Sigmoid colon (tissue), 7 donors: Measurements from ENCODE around the gene SLIT3. TPM values are rescaled to one million over a fixed set of nuclear protein-coding genes. Genes with fewer than 3 reads are reported as not detected.

Source experiments
- DNase-seq: peaks from one replicate; pipeline ENCODE4 v3.0.0-alpha.2; 2019
- H3K27ac ChIP-seq, 4 donors: fragments of 200-600 bp; sonication (generic); one replicate each; pipeline ENCODE4 v1.5.1; 2016 to 2019; ENCODE audit warnings: mild to moderate bottlenecking in 1 of 4
- H3K27me3 ChIP-seq, 3 donors: fragments of 200-600 bp; sonication (generic); one replicate each; pipeline ENCODE4 v1.5.1; 2019; ENCODE audit warnings: mild to moderate bottlenecking in 1 of 3
- H3K36me3 ChIP-seq, 4 donors: fragments of 200-600 bp; sonication (generic); one replicate each; pipeline ENCODE4 v1.5.1; 2016 to 2019
- H3K4me1 ChIP-seq, 4 donors: fragments of 200-600 bp; sonication (generic); one replicate each; pipeline ENCODE4 v1.5.1; 2017 to 2019
- H3K4me3 ChIP-seq, 4 donors: fragments of 200-600 bp; sonication (generic); one replicate each; pipeline ENCODE4 v1.5.1; 2017 to 2019; ENCODE audit warnings: mild to moderate bottlenecking in 2 of 4, moderate library complexity in 1 of 4
- H3K9me3 ChIP-seq, 4 donors: fragments of 200-600 bp in 3 of 4; sonication (generic) in 3 of 4; one replicate each; pipeline versions ENCODE4 v1.5.1 to v1.6.1; 2013 to 2019
- EP300 ChIP-seq, 4 donors: sonication (generic); formaldehyde crosslinking; IDR thresholded peaks; one replicate each; pipeline ENCODE4 v1.6.1; 2017; ENCODE audit warnings: antibody characterized with exemption in 4 of 4
- POLR2A ChIP-seq, 2 donors: fragments of 450-650 bp; IDR thresholded peaks; one replicate each; pipeline ENCODE4 v1.6.1; 2016; ENCODE audit warnings: antibody characterized with exemption in 2 of 2, mild to moderate bottlenecking in 2 of 2, moderate library complexity in 2 of 2
- POLR2AphosphoS5 ChIP-seq, 4 donors: sonication (generic); formaldehyde crosslinking; IDR thresholded peaks; one replicate each; pipeline ENCODE4 v1.6.1; 2017; ENCODE audit warnings: antibody characterized with exemption in 4 of 4
- WGBS, 2 donors: extraction: QIAGEN DNeasy Blood & Tissue Kit; methylation state at CpG; one replicate each; pipeline ENCODE4 v1.1.7; 2013; 5-methylcytosine and 5-hydroxymethylcytosine counted together
- intact Hi-C: fragments of 100-400 bp; cut with DNase I; formaldehyde crosslinking; loops from one replicate; pipeline ENCODE4 v1.15.1; 2023
- polyA plus RNA-seq, 3 donors: library from polyadenylated mRNA; stranded (reverse); fragments of 200-250 nt; gene quantifications; one replicate each; pipeline ENCODE4 v1.2.3, GENCODE V29; 2013
- total RNA-seq, 4 donors: library from RNA; depleted of rRNA; stranded (reverse); fragments of >200 nt; gene quantifications; one replicate each; pipeline ENCODE4 v1.1.0, GENCODE V29; 2016
- TF ChIP-seq, protein P1 (sequence below), 4 experiments: fragments of 450-650 bp in 3 of 4; fragments of 200-600 bp in 1 of 4; IDR thresholded peaks; one replicate each; pipeline ENCODE4 v1.5.1; 2016 to 2019; ENCODE audit warnings: antibody characterized with exemption in 4 of 4, mild to moderate bottlenecking in 3 of 4, moderate library complexity in 2 of 4
- donor health status: healthy with polysubstance abuse.
- donor health status: Bipolar disorder and iron deficiency.
- donor health status: healthy.

SLIT3 gene
- total and polyA plus RNA-seq, 7 donors: 0.23 to 46.3 (median 30.0) TPM

DNA sequence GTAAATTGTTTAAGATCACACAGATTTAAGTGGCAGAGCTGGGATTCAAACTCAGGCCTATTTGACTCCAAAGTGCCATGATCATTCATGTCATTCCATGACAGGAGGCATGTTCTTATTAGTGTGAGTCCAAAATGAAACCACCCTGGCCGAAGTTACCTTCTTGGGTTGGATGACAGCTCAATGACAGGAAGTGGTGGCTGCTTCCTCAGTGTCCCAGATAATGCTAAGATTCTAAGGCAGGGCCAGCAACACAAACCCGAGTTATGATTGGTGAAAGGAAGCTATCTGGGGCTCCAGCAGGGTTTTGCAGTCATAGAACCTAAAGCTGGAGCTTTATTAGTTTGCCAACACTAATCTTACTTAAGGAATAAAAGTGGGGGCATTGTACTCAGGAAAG lies 340.4 kb downstream of the SLIT3 start:
- no peak for DNase-seq
- no peaks in the 10 kb centered on the region for H3K27me3 ChIP-seq
- no peaks in the 10 kb centered on the region for H3K9me3 ChIP-seq
- H3K4me3 ChIP-seq: no peak overlapping the region
- intact Hi-C loops: no loop called here
- no peaks in the 10 kb centered on the region for H3K4me1 ChIP-seq
- 31 to 54% methylated on average over 2 of the region's 2 CpGs for WGBS, 2 donors
- no peaks in the 10 kb centered on the region for H3K36me3 ChIP-seq
- no peak overlapping the region for H3K27ac ChIP-seq
- TF ChIP-seq POLR2AphosphoS5 (IDR thresholded peaks at IDR 0.05) (no peak), EP300 (IDR thresholded peaks at IDR 0.05) (no peak), POLR2A (IDR thresholded peaks at IDR 0.05) (no peak)
- TF ChIP-seq, protein P1, sequence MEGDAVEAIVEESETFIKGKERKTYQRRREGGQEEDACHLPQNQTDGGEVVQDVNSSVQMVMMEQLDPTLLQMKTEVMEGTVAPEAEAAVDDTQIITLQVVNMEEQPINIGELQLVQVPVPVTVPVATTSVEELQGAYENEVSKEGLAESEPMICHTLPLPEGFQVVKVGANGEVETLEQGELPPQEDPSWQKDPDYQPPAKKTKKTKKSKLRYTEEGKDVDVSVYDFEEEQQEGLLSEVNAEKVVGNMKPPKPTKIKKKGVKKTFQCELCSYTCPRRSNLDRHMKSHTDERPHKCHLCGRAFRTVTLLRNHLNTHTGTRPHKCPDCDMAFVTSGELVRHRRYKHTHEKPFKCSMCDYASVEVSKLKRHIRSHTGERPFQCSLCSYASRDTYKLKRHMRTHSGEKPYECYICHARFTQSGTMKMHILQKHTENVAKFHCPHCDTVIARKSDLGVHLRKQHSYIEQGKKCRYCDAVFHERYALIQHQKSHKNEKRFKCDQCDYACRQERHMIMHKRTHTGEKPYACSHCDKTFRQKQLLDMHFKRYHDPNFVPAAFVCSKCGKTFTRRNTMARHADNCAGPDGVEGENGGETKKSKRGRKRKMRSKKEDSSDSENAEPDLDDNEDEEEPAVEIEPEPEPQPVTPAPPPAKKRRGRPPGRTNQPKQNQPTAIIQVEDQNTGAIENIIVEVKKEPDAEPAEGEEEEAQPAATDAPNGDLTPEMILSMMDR (IDR thresholded peaks at IDR 0.05): no peak

DNA sequence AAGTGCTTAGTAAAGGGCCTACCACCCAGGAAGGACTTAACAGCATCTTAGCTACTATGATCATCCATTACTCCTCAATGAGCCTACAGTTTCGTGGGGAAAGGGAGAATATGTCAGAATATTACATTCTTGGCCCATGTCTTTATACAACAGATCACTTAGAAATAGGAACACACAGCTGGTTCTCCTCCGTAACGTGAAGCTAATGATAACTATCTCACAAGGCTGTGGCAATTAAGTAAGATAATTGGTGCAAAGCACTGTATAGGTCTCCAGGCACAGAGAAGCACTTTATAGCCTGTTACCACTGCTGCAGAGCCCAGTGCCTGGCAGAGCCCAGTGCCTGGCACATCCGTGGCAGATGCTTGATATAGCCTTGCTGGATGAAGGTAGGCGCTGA lies 347.6 kb downstream of the SLIT3 start:
- no peaks in the 10 kb centered on the region for H3K9me3 ChIP-seq
- no peaks in the 10 kb centered on the region for H3K36me3 ChIP-seq
- intact Hi-C loops: no loop called here
- TF ChIP-seq, protein P1 (IDR thresholded peaks at IDR 0.05): no peak
- TF ChIP-seq EP300 (IDR thresholded peaks at IDR 0.05) (no peak), POLR2A (IDR thresholded peaks at IDR 0.05) (no peak), POLR2AphosphoS5 (IDR thresholded peaks at IDR 0.05) (no peak)
- H3K4me3 ChIP-seq: no peak overlapping the region
- no peak overlapping the region for H3K27ac ChIP-seq
- peaks cover 0 to 23% (median 16%) of the 10 kb centered on the region in 4 donors for H3K4me1 ChIP-seq
- no peaks in the 10 kb centered on the region for H3K27me3 ChIP-seq
- no peak for DNase-seq
- WGBS, 2 donors: 59 to 78% methylated on average over 5 of the region's 5 CpGs

DNA sequence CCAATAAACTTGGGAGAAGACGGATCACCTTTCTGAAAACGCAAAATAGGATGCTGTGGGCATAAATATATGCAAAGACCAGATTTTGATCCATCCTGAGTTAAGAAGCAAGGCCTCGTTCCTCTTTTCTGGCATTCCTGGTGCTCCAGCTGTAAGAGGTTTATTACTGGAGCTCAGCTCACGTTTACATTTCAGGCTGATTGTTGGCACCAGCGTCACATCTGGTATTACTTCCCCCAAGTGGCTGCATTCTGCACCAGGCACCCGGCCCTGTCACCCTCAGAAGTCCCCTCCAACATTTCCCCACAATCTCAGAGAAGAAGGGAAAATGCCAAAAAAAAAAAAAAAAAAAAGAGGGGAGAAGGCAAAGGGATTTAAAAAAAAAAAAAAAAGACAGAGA lies 348.7 kb downstream of the SLIT3 start:
- peaks cover 0 to 24% (median 18%) of the 10 kb centered on the region in 4 donors for H3K4me1 ChIP-seq
- no peak for DNase-seq
- no peaks in the 10 kb centered on the region for H3K27me3 ChIP-seq
- TF ChIP-seq POLR2A (IDR thresholded peaks at IDR 0.05) (no peak), POLR2AphosphoS5 (IDR thresholded peaks at IDR 0.05) (no peak)
- no peaks in the 10 kb centered on the region for H3K9me3 ChIP-seq
- peak overlapping the region in 2 of 4 donors; percentile 39 for H3K27ac ChIP-seq
- no peak overlapping the region for H3K4me3 ChIP-seq
- intact Hi-C loops: no loop called here
- no peaks in the 10 kb centered on the region for H3K36me3 ChIP-seq
- 58 to 68% methylated on average over 6 of the region's 6 CpGs for WGBS, 2 donors

DNA sequence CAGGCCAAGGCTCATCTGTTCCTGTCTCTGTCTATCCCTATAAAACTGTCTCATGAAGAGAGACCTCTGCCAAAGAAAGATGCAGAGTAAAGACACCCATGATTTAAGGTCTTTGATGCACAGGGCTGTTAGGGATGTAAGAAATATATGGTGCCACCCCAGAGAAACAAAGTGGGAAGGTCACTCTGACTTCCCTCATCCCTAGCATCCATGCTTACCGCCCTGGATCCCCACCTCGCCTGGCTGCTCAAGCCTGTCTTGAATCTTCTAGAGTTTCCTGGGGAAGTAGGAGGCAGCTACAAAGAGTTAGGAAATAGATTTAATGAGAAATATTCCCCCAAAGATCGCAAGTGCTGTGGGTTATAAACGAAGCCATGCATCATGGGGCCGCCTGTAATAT lies 349.2 kb downstream of the SLIT3 start:
- WGBS, 2 donors: 86 to 89% methylated on average over 5 of the region's 5 CpGs
- TF ChIP-seq POLR2AphosphoS5 (IDR thresholded peaks at IDR 0.05): no peak
- TF ChIP-seq POLR2A (IDR thresholded peaks at IDR 0.05): no peak
- no peak overlapping the region for H3K4me3 ChIP-seq
- peak overlapping the region in 2 of 4 donors; percentile 39 for H3K27ac ChIP-seq
- H3K36me3 ChIP-seq: no peaks in the 10 kb centered on the region
- peaks cover 0 to 24% (median 18%) of the 10 kb centered on the region in 4 donors for H3K4me1 ChIP-seq
- DNase-seq: no peak
- H3K9me3 ChIP-seq: no peaks in the 10 kb centered on the region
- intact Hi-C loops: no loop called here
- H3K27me3 ChIP-seq: no peaks in the 10 kb centered on the region

DNA sequence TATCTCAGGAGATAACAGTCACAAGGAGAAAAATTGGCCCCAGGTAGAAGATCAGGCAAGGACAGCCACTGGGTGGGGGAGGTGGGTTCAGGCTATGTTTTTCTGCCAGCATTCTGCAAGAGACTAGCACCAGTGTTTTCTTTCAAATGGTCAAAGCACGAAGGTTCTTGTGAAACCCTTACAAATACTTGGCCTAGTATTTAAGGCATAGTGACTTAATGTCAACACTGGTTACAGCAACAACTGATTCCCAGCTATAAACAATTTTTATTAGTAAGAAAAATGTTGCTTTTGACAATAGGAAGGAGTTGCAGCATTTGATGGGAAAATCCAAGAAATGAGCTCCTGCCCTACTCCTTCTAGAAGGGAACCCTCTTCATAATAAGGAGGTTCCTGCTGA lies 349.6 kb downstream of the SLIT3 start:
- H3K27ac ChIP-seq: peak overlapping the region in 2 of 4 donors; percentile 39
- peaks cover 0 to 24% (median 18%) of the 10 kb centered on the region in 4 donors for H3K4me1 ChIP-seq
- no peak overlapping the region for H3K4me3 ChIP-seq
- TF ChIP-seq, protein P1 (IDR thresholded peaks at IDR 0.05): no peak
- no peak for TF ChIP-seq POLR2A (IDR thresholded peaks at IDR 0.05)
- peak; percentile 33 to 61 (median 48) for TF ChIP-seq POLR2AphosphoS5 (IDR thresholded peaks at IDR 0.05)
- H3K9me3 ChIP-seq: no peaks in the 10 kb centered on the region
- no peak for DNase-seq
- intact Hi-C loops: no loop called here
- no peaks in the 10 kb centered on the region for H3K36me3 ChIP-seq
- WGBS, 2 donors: 68 to 75% methylated on average over 1 of the region's 1 CpG
- no peaks in the 10 kb centered on the region for H3K27me3 ChIP-seq
